Fibroblast of the aortic adventitia (primary cell): ENCODE measurements around the gene LOX. TPM values are rescaled to one million over a fixed set of nuclear protein-coding genes. Genes with fewer than 3 reads are reported as not detected.

Experiments
- DNase-seq: peaks from one replicate; pipeline ENCODE4 v3.0.0-alpha.2; 2010; ENCODE audit warnings: low read depth
- H3K4me3 ChIP-seq: 2 replicates; pipeline ENCODE4 v1.5.1; 2011; ENCODE audit warnings: low read depth, mild to moderate bottlenecking, control low read depth, low read length, moderate library complexity
- total RNA-seq: library from RNA; depleted of rRNA; stranded (reverse); fragments of >200 nt; gene quantifications from 2 replicates; pipeline ENCODE4 v1.2.3, GENCODE V29; 2012; ENCODE audit warnings: low replicate concordance
- TF ChIP-seq, protein P1 (sequence below): IDR thresholded peaks from 2 replicates; pipeline ENCODE4 v1.5.1; 2011; ENCODE audit warnings: mild to moderate bottlenecking, low read length, control low read depth, inconsistent platforms; ENCODE audit not compliant: insufficient read depth

LOX gene
- total RNA-seq, 1 donor = 193 TPM

DNA sequence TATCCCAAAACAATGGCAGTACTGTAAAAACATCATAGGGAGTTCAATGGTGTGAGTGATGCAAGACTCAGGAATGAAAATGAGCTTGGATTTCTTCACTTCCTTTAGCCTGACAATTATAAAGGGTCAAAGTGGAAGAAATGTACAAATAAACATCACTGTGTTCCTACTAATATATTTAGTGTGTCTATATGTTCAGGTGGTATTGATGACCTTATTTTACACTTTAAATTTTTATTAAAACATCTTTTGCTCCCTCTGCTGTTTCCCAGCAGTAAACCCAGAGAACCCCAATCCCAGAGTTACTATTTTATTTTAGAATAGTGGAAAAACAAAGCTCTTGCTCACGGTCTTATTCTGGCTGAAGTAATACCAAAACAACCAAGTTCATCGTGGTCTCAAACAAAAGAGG, 2.0 kb downstream of the LOX start:
- peak; percentile 65 for DNase-seq
- H3K4me3 ChIP-seq = peak overlapping the region; percentile 97
- TF ChIP-seq, protein P1, sequence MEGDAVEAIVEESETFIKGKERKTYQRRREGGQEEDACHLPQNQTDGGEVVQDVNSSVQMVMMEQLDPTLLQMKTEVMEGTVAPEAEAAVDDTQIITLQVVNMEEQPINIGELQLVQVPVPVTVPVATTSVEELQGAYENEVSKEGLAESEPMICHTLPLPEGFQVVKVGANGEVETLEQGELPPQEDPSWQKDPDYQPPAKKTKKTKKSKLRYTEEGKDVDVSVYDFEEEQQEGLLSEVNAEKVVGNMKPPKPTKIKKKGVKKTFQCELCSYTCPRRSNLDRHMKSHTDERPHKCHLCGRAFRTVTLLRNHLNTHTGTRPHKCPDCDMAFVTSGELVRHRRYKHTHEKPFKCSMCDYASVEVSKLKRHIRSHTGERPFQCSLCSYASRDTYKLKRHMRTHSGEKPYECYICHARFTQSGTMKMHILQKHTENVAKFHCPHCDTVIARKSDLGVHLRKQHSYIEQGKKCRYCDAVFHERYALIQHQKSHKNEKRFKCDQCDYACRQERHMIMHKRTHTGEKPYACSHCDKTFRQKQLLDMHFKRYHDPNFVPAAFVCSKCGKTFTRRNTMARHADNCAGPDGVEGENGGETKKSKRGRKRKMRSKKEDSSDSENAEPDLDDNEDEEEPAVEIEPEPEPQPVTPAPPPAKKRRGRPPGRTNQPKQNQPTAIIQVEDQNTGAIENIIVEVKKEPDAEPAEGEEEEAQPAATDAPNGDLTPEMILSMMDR = peak; percentile 50

GRCh38 chr5:122073864-122074263, 4.2 kb downstream of the LOX start:
- no peak for DNase-seq
- TF ChIP-seq, protein P1 = no peak
- H3K4me3 ChIP-seq = peak overlapping the region; percentile 40

GRCh38 chr5:122073018-122073417, 5.0 kb downstream of the LOX start:
- no peak for DNase-seq
- TF ChIP-seq, protein P1 = no peak
- peak overlapping the region; percentile 34 for H3K4me3 ChIP-seq

GRCh38 chr5:122067390-122067789, 10.7 kb downstream of the LOX start:
- TF ChIP-seq, protein P1 = no peak
- no peak overlapping the region for H3K4me3 ChIP-seq
- no peak for DNase-seq

- H3K4me3 ChIP-seq = no peak overlapping the region
- TF ChIP-seq, protein P1 = no peak
Measured at GRCh38 chr5:122064992-122065391, 13.1 kb downstream of the LOX start.

DNA sequence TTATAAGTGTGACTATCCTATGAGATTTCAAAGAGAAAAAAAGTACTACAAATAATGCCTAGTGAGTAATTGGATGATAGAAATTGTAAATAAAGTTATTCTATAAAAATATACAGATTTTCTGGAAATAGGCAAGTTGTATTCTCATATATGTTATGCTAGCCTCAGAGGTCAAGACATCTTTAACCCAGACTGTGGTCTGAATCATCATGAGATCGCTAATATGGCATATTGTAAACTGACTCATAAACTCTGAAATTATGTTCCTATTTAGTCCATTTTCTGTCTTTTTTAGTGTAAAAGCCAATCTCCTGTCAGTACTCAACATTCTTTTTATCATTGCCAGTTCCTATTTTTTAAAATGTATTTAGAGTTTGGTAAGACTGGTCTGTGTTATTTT, 14.2 kb downstream of the LOX start:
- peak; percentile 34 for DNase-seq
- H3K4me3 ChIP-seq = no peak overlapping the region
- TF ChIP-seq, protein P1 = no peak

More at GRCh38 chr5:122064992-122065391, 13.1 kb downstream of the LOX start:
- DNase-seq = no peak

DNA sequence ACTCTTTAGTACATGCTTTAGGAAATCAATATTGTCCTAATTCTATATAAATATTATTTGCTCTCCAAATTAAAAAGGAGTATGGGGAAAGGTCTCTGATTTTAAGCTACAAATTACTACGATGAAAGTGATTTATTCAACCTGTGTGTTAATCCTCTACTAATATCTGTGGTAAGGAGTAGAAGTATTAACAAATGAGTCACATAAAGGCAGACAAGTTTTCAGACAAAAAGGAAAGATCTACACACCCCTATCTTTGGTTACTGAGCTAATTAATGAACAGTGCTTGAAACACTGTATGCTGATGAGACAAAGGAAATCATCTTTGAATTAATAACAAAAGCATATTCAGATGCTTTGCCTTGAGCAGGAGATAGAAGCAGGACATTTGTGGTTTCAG, 15.9 kb downstream of the LOX start:
- no peak for DNase-seq
- H3K4me3 ChIP-seq = no peak overlapping the region
- TF ChIP-seq, protein P1 = no peak
